GM10266 (cell line): Measurements from ENCODE around the gene BCAT1.

Experiments
- DNase-seq: peaks from one replicate; pipeline ENCODE4 v3.0.0; 2012; ENCODE audit errors: extremely low spot score
- TF ChIP-seq, protein P1 (sequence below): IDR thresholded peaks from 2 replicates; pipeline ENCODE4 v1.5.1; 2012; ENCODE audit warnings: mild to moderate bottlenecking, low read depth; ENCODE audit not compliant: control insufficient read depth, insufficient read depth; ENCODE audit errors: missing control alignments

BCAT1 gene

DNA sequence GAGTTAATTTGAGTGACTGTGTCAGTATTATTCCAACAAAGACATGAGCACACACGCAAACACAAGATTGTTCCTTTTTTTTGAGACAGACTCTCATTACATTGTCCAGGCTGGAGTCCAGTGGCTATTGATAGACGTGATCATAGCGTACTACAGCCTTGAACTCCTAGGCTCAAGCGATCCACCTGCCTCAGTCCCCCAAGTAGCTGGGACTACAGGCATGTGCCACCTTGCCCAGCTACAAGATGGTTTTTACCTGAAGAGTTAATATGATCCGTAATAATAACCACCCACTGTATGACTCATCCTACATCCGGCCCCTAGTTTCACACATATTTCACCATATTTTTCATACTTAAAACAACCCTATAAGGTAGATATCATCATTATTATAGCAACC is 26.8 kb downstream of the BCAT1 start:
- no peak for DNase-seq
- TF ChIP-seq, protein P1, sequence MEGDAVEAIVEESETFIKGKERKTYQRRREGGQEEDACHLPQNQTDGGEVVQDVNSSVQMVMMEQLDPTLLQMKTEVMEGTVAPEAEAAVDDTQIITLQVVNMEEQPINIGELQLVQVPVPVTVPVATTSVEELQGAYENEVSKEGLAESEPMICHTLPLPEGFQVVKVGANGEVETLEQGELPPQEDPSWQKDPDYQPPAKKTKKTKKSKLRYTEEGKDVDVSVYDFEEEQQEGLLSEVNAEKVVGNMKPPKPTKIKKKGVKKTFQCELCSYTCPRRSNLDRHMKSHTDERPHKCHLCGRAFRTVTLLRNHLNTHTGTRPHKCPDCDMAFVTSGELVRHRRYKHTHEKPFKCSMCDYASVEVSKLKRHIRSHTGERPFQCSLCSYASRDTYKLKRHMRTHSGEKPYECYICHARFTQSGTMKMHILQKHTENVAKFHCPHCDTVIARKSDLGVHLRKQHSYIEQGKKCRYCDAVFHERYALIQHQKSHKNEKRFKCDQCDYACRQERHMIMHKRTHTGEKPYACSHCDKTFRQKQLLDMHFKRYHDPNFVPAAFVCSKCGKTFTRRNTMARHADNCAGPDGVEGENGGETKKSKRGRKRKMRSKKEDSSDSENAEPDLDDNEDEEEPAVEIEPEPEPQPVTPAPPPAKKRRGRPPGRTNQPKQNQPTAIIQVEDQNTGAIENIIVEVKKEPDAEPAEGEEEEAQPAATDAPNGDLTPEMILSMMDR: no peak

DNA sequence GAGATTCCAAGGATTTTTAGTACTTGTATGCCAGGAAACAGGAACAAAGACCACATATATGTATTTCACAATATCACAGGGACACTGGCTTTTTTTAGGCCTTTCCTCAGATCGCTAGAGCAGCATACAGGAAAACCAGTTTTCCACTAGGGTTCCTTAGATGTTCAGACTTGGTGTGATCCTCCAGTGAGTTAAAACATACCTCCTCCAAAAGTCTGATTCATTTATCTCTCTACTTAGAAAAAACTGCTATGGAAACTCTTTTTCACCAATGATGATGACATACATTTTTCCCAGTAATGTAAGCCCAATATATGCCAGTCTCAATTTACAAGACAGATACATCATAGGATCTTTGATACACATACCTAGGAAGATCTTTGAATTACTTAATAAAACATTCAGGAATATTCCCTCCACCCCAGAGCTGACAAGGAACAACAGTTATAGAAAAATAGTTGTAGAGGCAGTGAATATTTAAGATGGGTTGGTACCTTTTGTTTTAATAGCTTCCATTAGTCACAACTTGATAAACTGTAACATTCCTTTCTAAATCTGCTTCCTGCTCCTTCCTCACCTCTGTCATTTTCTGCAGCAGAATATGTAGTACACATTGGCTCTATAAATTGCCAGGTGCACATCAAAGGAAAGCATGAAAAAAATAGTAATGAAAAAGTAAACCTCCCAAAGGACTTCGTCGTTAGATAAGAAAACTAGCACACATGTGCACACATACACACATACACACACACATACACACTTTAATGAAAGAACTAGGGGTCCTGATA is 27.5 kb downstream of the BCAT1 start:
- DNase-seq: no peak
- TF ChIP-seq, protein P1: no peak

DNA sequence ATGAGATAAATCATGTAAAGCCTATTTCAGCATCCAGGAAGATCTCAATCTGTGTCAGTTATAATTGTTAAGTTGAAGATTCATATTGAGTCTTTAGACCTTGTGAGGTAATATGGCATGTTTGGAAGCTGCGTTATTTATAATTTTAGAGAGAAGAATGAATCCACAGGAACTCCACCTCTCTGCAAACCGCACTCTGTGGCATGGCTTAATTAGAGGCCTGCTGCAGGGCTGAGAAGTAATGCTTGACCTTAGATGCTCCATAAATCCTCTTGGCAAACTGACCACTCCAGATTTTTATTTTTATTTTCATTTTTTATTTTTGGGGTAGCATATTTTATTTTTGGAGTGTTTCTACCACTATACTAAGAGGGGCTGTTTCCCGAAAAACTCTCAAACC is 28.8 kb downstream of the BCAT1 start:
- DNase-seq: no peak
- TF ChIP-seq, protein P1: no peak

GRCh38 chr12:24919346-24920001 is 29.4 kb downstream of the BCAT1 start:
- no peak for DNase-seq
- TF ChIP-seq, protein P1: no peak

GRCh38 chr12:24918596-24918995 is 30.3 kb downstream of the BCAT1 start:
- no peak for DNase-seq
- TF ChIP-seq, protein P1: no peak

GRCh38 chr12:24915501-24915900 is 33.4 kb downstream of the BCAT1 start:
- DNase-seq: no peak
- TF ChIP-seq, protein P1: no peak

DNA sequence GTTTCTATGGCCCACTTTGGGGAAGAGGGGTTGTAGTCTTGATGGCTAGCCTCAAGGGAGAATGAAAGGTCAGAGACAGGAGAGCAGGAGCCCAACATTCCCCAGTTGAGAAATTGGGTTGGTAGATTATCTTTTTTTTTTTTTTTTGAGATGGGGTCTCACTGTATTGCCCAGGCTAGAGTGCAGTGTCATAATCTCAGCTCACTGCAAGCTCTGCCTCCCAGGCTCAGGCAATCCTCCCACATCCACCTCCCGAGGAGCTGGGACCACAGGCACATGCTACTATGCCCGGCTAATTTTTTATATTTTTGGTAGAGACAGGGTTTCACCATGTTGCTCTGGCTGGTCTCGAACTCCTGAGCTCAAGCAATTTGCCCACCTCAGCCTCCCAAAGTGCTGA is 34.9 kb downstream of the BCAT1 start:
- DNase-seq: no peak
- TF ChIP-seq, protein P1: no peak
